MM.1S (cell line): ENCODE measurements around the gene HECTD4.
A peak's percentile ranks its signal among the peaks of the same experiment; 100 is the strongest.
"Not testable (repeated sequence)": the region's sequence is repeated elsewhere in the genome, so short reads cannot be mapped to it uniquely, and the experiment has no call there.

ENCODE experiments used
- DNase-seq: peaks from one replicate; pipeline ENCODE4 v3.0.0-alpha.2; 2015
- H2AFZ ChIP-seq: fragments of 300-600 bp; sonication (generic); 2 replicates; pipeline ENCODE4 v1.6.0; 2016; ENCODE audit warnings: antibody characterized with exemption, low read length
- H3F3A ChIP-seq: fragments of 300-600 bp; sonication (generic); 2 replicates; pipeline ENCODE4 v1.6.1; 2016; ENCODE audit warnings: mild to moderate bottlenecking, antibody characterized with exemption, low read length, moderate library complexity, mixed read lengths; ENCODE audit not compliant: insufficient read depth
- H3K27ac ChIP-seq: fragments of 300-600 bp; sonication (generic); 2 replicates; pipeline ENCODE4 v1.5.1; 2016; ENCODE audit warnings: mild to moderate bottlenecking, low read length
- H3K27me3 ChIP-seq: fragments of 300-600 bp; sonication (generic); replicated peaks from 2 replicates; pipeline ENCODE4 v1.6.0; 2016; ENCODE audit warnings: low read length; ENCODE audit not compliant: insufficient read depth
- H3K36me3 ChIP-seq: fragments of 300-600 bp; sonication (generic); replicated peaks from 2 replicates; pipeline ENCODE4 v1.6.1; 2016; ENCODE audit warnings: mild to moderate bottlenecking, low read length, mixed read lengths; ENCODE audit not compliant: insufficient read depth
- H3K4me1 ChIP-seq: fragments of 300-600 bp; sonication (generic); 2 replicates; pipeline ENCODE4 v1.6.1; 2016; ENCODE audit warnings: low read length, mixed read lengths
- H3K4me2 ChIP-seq: fragments of 300-600 bp; sonication (generic); 2 replicates; pipeline ENCODE4 v1.6.0; 2016; ENCODE audit warnings: low read depth, low read length
- H3K4me3 ChIP-seq: fragments of 300-600 bp; sonication (generic); 2 replicates; pipeline ENCODE4 v1.5.1; 2016; ENCODE audit warnings: low read length, mixed read lengths
- H3K79me2 ChIP-seq: fragments of 300-600 bp; sonication (generic); 2 replicates; pipeline ENCODE4 v1.6.1; 2016; ENCODE audit warnings: mixed run types, low read length, mixed read lengths
- H3K9ac ChIP-seq: fragments of 300-600 bp; sonication (generic); 2 replicates; pipeline ENCODE4 v1.6.1; 2016; ENCODE audit warnings: low read length, mixed read lengths
- H3K9me2 ChIP-seq: fragments of 300-600 bp; sonication (generic); replicated peaks from 2 replicates; pipeline ENCODE4 v1.6.1; 2016; ENCODE audit warnings: mild to moderate bottlenecking, low read length, mixed read lengths; ENCODE audit not compliant: insufficient read depth
- H3K9me3 ChIP-seq: fragments of 300-600 bp; sonication (generic); replicated peaks from 2 replicates; pipeline ENCODE4 v1.6.1; 2016; ENCODE audit warnings: mild to moderate bottlenecking, low read length, mixed read lengths; ENCODE audit not compliant: insufficient read depth
- H4K20me1 ChIP-seq: fragments of 300-600 bp; sonication (generic); 2 replicates; pipeline ENCODE4 v1.6.1; 2016; ENCODE audit warnings: mild to moderate bottlenecking, low read length, moderate library complexity, mixed read lengths; ENCODE audit not compliant: insufficient read depth
- EZH2 ChIP-seq: fragments of 300-600 bp; sonication (generic); optimal IDR thresholded peaks from 2 replicates; pipeline ENCODE3; 2017; ENCODE audit warnings: low read depth, mild to moderate bottlenecking, antibody characterized with exemption, low read length, mixed read lengths
- EZH2phosphoT487 ChIP-seq: fragments of 300-600 bp; sonication (generic); IDR thresholded peaks from 2 replicates; pipeline ENCODE4 v1.6.1; 2018; ENCODE audit warnings: antibody characterized with exemption, low read length
- TF ChIP-seq, protein P1 (sequence below): fragments of 300-600 bp; sonication (generic); IDR thresholded peaks from 2 replicates; pipeline ENCODE4 v1.5.1; 2016; ENCODE audit warnings: antibody characterized with exemption, low read length, mixed read lengths

The HECTD4 gene

GRCh38 chr12:112349431-112349830 is 32.8 kb downstream of the HECTD4 start:
- Histone ChIP-seq H3K9me3 (no peaks in the 10 kb centered on the region), H4K20me1 (no peaks in the 10 kb centered on the region), H3F3A (no peaks in the 10 kb centered on the region), H3K9ac (no peak overlapping the region), H3K9me2 (no peaks in the 10 kb centered on the region), H3K4me1 (no peaks in the 10 kb centered on the region), H3K4me2 (no peak overlapping the region), H3K36me3 (no peaks in the 10 kb centered on the region), H3K27ac (no peak overlapping the region), H3K79me2 (peaks cover 24% of the 10 kb centered on the region), H2AFZ (no peak overlapping the region), H3K4me3 (no peak overlapping the region), H3K27me3 (no peaks in the 10 kb centered on the region)
- TF ChIP-seq EZH2: no peak
- TF ChIP-seq, protein P1, sequence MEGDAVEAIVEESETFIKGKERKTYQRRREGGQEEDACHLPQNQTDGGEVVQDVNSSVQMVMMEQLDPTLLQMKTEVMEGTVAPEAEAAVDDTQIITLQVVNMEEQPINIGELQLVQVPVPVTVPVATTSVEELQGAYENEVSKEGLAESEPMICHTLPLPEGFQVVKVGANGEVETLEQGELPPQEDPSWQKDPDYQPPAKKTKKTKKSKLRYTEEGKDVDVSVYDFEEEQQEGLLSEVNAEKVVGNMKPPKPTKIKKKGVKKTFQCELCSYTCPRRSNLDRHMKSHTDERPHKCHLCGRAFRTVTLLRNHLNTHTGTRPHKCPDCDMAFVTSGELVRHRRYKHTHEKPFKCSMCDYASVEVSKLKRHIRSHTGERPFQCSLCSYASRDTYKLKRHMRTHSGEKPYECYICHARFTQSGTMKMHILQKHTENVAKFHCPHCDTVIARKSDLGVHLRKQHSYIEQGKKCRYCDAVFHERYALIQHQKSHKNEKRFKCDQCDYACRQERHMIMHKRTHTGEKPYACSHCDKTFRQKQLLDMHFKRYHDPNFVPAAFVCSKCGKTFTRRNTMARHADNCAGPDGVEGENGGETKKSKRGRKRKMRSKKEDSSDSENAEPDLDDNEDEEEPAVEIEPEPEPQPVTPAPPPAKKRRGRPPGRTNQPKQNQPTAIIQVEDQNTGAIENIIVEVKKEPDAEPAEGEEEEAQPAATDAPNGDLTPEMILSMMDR: no peak
- no peak for TF ChIP-seq EZH2phosphoT487
- DNase-seq: no peak

GRCh38 chr12:112348926-112349325 is 33.3 kb downstream of the HECTD4 start:
- not testable (repeated sequence) for H3F3A ChIP-seq, H3K9ac ChIP-seq, H3K36me3 ChIP-seq, H3K9me2 ChIP-seq, H3K9me3 ChIP-seq, H4K20me1 ChIP-seq, H2AFZ ChIP-seq, H3K4me3 ChIP-seq, H3K27me3 ChIP-seq, H3K27ac ChIP-seq, DNase-seq, H3K4me1 ChIP-seq, H3K4me2 ChIP-seq
- peaks cover 24% of the 10 kb centered on the region for H3K79me2 ChIP-seq

DNA sequence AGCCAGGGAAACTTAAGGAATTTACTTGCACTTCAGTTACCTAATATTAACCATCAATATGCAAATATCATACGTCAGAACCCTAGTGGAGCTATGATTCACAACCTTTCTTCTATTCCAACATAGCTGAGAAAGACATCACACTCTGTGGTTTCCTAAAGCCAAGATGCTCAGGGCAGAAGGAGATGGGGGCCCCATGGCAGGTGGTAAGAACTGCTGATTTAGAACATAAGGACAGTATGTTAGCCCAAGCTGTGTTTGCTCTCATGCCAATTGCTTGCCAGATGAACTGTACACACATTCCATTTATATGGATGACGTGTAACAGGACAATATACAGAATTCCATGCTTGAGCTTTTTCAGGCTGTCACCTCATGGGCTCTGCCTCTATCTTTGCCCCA is 34.6 kb downstream of the HECTD4 start:
- no peak for TF ChIP-seq EZH2phosphoT487
- TF ChIP-seq, protein P1: no peak
- no peak for TF ChIP-seq EZH2
- peak; percentile 19 for DNase-seq
- Histone ChIP-seq H3K9ac (no peak overlapping the region), H3K36me3 (no peaks in the 10 kb centered on the region), H3K79me2 (peaks cover 27% of the 10 kb centered on the region), H3F3A (no peaks in the 10 kb centered on the region), H3K4me3 (no peak overlapping the region), H3K27me3 (no peaks in the 10 kb centered on the region), H4K20me1 (no peaks in the 10 kb centered on the region), H2AFZ (no peak overlapping the region), H3K4me1 (no peaks in the 10 kb centered on the region), H3K9me2 (no peaks in the 10 kb centered on the region), H3K4me2 (no peak overlapping the region), H3K27ac (no peak overlapping the region), H3K9me3 (no peaks in the 10 kb centered on the region)

DNA sequence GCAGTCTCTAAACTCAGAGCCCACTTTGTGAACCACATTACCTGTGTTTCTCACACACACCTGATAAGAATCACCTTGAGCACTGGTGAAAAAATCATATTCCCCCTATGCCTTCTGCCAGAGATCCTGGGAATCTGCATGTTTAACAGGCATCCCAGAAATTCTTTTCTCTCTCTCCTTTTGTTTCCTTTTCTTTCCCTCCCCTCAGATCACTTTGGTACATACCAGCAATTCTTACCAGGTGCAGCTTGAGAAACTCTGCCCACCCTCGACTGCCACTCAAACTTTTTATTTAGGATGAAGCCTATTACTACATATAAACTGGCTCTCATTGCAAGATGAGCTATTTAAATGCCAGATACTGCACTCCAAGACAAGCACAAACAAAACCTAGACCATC is 36.0 kb downstream of the HECTD4 start:
- H3K4me3 ChIP-seq: no peak overlapping the region
- H4K20me1 ChIP-seq: no peaks in the 10 kb centered on the region
- H3K27me3 ChIP-seq: no peaks in the 10 kb centered on the region
- no peaks in the 10 kb centered on the region for H3F3A ChIP-seq
- H2AFZ ChIP-seq: no peak overlapping the region
- H3K9ac ChIP-seq: no peak overlapping the region
- H3K27ac ChIP-seq: no peak overlapping the region
- no peak for TF ChIP-seq EZH2
- no peak for TF ChIP-seq EZH2phosphoT487
- TF ChIP-seq, protein P1: no peak
- H3K79me2 ChIP-seq: peaks cover 41% of the 10 kb centered on the region
- H3K36me3 ChIP-seq: no peaks in the 10 kb centered on the region
- no peaks in the 10 kb centered on the region for H3K4me1 ChIP-seq
- H3K9me2 ChIP-seq: no peaks in the 10 kb centered on the region
- no peaks in the 10 kb centered on the region for H3K9me3 ChIP-seq
- no peak overlapping the region for H3K4me2 ChIP-seq
- no peak for DNase-seq
